GM13977 (cell line): ENCODE measurements around the gene PARP11.

Source experiments
- DNase-seq: peaks from one replicate; pipeline ENCODE4 v3.0.0; 2012; ENCODE audit warnings: low spot score
- CTCF ChIP-seq: IDR thresholded peaks from 2 replicates; pipeline ENCODE4 v1.5.1; 2012; ENCODE audit warnings: mild to moderate bottlenecking, control low read depth; ENCODE audit not compliant: insufficient read depth; ENCODE audit errors: extremely low read depth, missing control alignments
- in situ Hi-C: fragments of 300-500 bp; cut with MboI; formaldehyde crosslinking; loops from one replicate; pipeline ENCODE4 v1.12.0; 2022; ENCODE audit warnings: low sequenced_read_pairs, low pct_unique_long_range_greater_than_20kb, mixed read lengths, inconsistent platforms; ENCODE audit not compliant: unreplicated experiment

PARP11 gene

GRCh38 chr12:3912863-3913262, 39.7 kb upstream of the PARP11 start:
- in situ Hi-C loops = no loop called here

GRCh38 chr12:3911409-3911808, 38.2 kb upstream of the PARP11 start:
- in situ Hi-C loops = no loop called here
- no peak for DNase-seq
- TF ChIP-seq CTCF = no peak

More at GRCh38 chr12:3912863-3913262, 39.7 kb upstream of the PARP11 start:
- no peak for DNase-seq
- no peak for TF ChIP-seq CTCF

GRCh38 chr12:3905664-3906063, 32.5 kb upstream of the PARP11 start:
- TF ChIP-seq CTCF = no peak
- no peak for DNase-seq
- in situ Hi-C loops = no loop called here

GRCh38 chr12:3904999-3905398, 31.8 kb upstream of the PARP11 start:
- TF ChIP-seq CTCF = no peak
- in situ Hi-C loops = no loop called here
- no peak for DNase-seq

- in situ Hi-C loops = no loop called here
- no peak for DNase-seq
- no peak for TF ChIP-seq CTCF
Observed at GRCh38 chr12:3902921-3903320, 29.7 kb upstream of the PARP11 start.

- no peak for TF ChIP-seq CTCF
- DNase-seq = no peak
- in situ Hi-C loops = no loop called here
Observed at GRCh38 chr12:3901116-3901515, 27.9 kb upstream of the PARP11 start.

- DNase-seq = no peak
- no peak for TF ChIP-seq CTCF
- in situ Hi-C loops = loop anchor here (10.0 to 25.0 kb wide), 2 partner anchors 376 to 639 kb away; partner anchors contain the start of genes CCND2 and RAD51AP1
Observed at GRCh38 chr12:3898756-3899155, 25.6 kb upstream of the PARP11 start.
